ENCODE results near the gene TCERG1L. TPM values are rescaled to one million over a fixed set of nuclear protein-coding genes. Genes with fewer than 3 reads are reported as not detected.
A peak's percentile ranks its signal among the peaks of the same experiment; 100 is the strongest.

TCERG1L gene
- total RNA-seq, 1 donor from 2014 or later: not detected

GRCh38 chr10:131061216-131061615 lies 250.3 kb downstream of the TCERG1L start:
- Histone ChIP-seq H3K4me3 (no peak overlapping the region), H3K4me1 (no peaks in the 10 kb centered on the region), H3K27me3 (no peaks in the 10 kb centered on the region), H3K9me3 (no peaks in the 10 kb centered on the region), H3K27ac (no peak overlapping the region), H3K36me3 (no peaks in the 10 kb centered on the region)
- intact Hi-C loops (cut with DNase I): no loop called here
- TF ChIP-seq POLR2A (IDR thresholded peaks at IDR 0.05) (no peak), CTCF (IDR thresholded peaks at IDR 0.05) (no peak), POLR2AphosphoS5 (IDR thresholded peaks at IDR 0.05; ENCODE audit: insufficient read depth in 1 of 2, low read depth in 1 of 2) (no peak)
- DNase-seq (ENCODE audit: extremely low spot score in 2 of 2): no peak

GRCh38 chr10:131059881-131060280 lies 251.6 kb downstream of the TCERG1L start:
- Histone ChIP-seq H3K4me3 (no peak overlapping the region), H3K27me3 (no peaks in the 10 kb centered on the region), H3K27ac (no peak overlapping the region), H3K9me3 (no peaks in the 10 kb centered on the region), H3K36me3 (no peaks in the 10 kb centered on the region), H3K4me1 (no peaks in the 10 kb centered on the region)
- no peak for DNase-seq (ENCODE audit: extremely low spot score in 2 of 2)
- intact Hi-C loops (cut with DNase I): no loop called here
- TF ChIP-seq POLR2A (IDR thresholded peaks at IDR 0.05) (no peak), CTCF (IDR thresholded peaks at IDR 0.05) (no peak), POLR2AphosphoS5 (IDR thresholded peaks at IDR 0.05; ENCODE audit: insufficient read depth in 1 of 2, low read depth in 1 of 2) (no peak)

GRCh38 chr10:131058799-131059198 lies 252.7 kb downstream of the TCERG1L start:
- intact Hi-C loops (cut with DNase I): no loop called here

GRCh38 chr10:131056781-131057180 lies 254.7 kb downstream of the TCERG1L start:
- H3K36me3 ChIP-seq: no peaks in the 10 kb centered on the region
- intact Hi-C loops (cut with DNase I): no loop called here

More at GRCh38 chr10:131058799-131059198, 252.7 kb downstream of the TCERG1L start:
- no peaks in the 10 kb centered on the region for H3K9me3 ChIP-seq
- H3K27ac ChIP-seq: no peak overlapping the region
- H3K27me3 ChIP-seq: no peaks in the 10 kb centered on the region
- H3K36me3 ChIP-seq: no peaks in the 10 kb centered on the region
- DNase-seq (ENCODE audit: extremely low spot score in 2 of 2): no peak
- no peak for TF ChIP-seq POLR2A (IDR thresholded peaks at IDR 0.05)
- no peak for TF ChIP-seq CTCF (IDR thresholded peaks at IDR 0.05)
- TF ChIP-seq POLR2AphosphoS5 (IDR thresholded peaks at IDR 0.05; ENCODE audit: insufficient read depth in 1 of 2, low read depth in 1 of 2): no peak
- H3K4me3 ChIP-seq: no peak overlapping the region
- no peaks in the 10 kb centered on the region for H3K4me1 ChIP-seq

More at GRCh38 chr10:131056781-131057180, 254.7 kb downstream of the TCERG1L start:
- Histone ChIP-seq H3K4me1 (no peaks in the 10 kb centered on the region), H3K27me3 (no peaks in the 10 kb centered on the region), H3K9me3 (no peaks in the 10 kb centered on the region), H3K27ac (no peak overlapping the region), H3K4me3 (no peak overlapping the region)
- no peak for TF ChIP-seq POLR2AphosphoS5 (IDR thresholded peaks at IDR 0.05; ENCODE audit: insufficient read depth in 1 of 2, low read depth in 1 of 2)
- TF ChIP-seq POLR2A (IDR thresholded peaks at IDR 0.05): no peak
- no peak for TF ChIP-seq CTCF (IDR thresholded peaks at IDR 0.05)
- DNase-seq (ENCODE audit: extremely low spot score in 2 of 2): peak in 1 of 2 donors; percentile 70
